WTC11 (cell line): ENCODE results near the gene HECW1.

ENCODE experiments used
- ATF2 ChIP-seq: sonication (generic); formaldehyde crosslinking; IDR thresholded peaks from 2 replicates; pipeline ENCODE4 v1.8.1; 2022; ENCODE audit warnings: low read depth, missing genetic modification reagents, borderline replicate concordance
- TCF7 ChIP-seq: sonication (generic); formaldehyde crosslinking; IDR thresholded peaks from 2 replicates; pipeline ENCODE4 v1.8.0; 2022; ENCODE audit warnings: mild to moderate bottlenecking, low read depth, missing genetic modification reagents, moderate library complexity
- TF ChIP-seq, protein P1 (sequence below): fragments of 200-600 bp; IDR thresholded peaks from 2 replicates; pipeline ENCODE4 v1.8.0; 2022; ENCODE audit warnings: antibody characterized with exemption
- TF ChIP-seq, protein P2 (sequence below): sonication (generic); formaldehyde crosslinking; IDR thresholded peaks from 2 replicates; pipeline ENCODE4 v1.8.1; 2023; ENCODE audit warnings: mild to moderate bottlenecking, missing genetic modification reagents, moderate library complexity

GRCh38 chr7:43139137-43139536, 26.7 kb downstream of the HECW1 start:
- TF ChIP-seq, protein P1, sequence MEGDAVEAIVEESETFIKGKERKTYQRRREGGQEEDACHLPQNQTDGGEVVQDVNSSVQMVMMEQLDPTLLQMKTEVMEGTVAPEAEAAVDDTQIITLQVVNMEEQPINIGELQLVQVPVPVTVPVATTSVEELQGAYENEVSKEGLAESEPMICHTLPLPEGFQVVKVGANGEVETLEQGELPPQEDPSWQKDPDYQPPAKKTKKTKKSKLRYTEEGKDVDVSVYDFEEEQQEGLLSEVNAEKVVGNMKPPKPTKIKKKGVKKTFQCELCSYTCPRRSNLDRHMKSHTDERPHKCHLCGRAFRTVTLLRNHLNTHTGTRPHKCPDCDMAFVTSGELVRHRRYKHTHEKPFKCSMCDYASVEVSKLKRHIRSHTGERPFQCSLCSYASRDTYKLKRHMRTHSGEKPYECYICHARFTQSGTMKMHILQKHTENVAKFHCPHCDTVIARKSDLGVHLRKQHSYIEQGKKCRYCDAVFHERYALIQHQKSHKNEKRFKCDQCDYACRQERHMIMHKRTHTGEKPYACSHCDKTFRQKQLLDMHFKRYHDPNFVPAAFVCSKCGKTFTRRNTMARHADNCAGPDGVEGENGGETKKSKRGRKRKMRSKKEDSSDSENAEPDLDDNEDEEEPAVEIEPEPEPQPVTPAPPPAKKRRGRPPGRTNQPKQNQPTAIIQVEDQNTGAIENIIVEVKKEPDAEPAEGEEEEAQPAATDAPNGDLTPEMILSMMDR = no peak
- TF ChIP-seq, protein P2, sequence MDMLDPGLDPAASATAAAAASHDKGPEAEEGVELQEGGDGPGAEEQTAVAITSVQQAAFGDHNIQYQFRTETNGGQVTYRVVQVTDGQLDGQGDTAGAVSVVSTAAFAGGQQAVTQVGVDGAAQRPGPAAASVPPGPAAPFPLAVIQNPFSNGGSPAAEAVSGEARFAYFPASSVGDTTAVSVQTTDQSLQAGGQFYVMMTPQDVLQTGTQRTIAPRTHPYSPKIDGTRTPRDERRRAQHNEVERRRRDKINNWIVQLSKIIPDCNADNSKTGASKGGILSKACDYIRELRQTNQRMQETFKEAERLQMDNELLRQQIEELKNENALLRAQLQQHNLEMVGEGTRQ = no peak
- no peak for TF ChIP-seq TCF7
- TF ChIP-seq ATF2 (CRISPR knock-in tag) = no peak
